ENCODE data around the gene PACRGL. TPM values are rescaled to one million over a fixed set of nuclear protein-coding genes. Genes with fewer than 3 reads are reported as not detected.

PACRGL gene
- total RNA-seq, 2 experiments from 2014 or later, result 17.8 to 29.7 TPM

- H3K36me3 ChIP-seq (ENCODE audit: insufficient read depth, low read length), result no peaks in the 10 kb centered on the region
- no peak overlapping the region for H3K27ac ChIP-seq (ENCODE audit: low read depth, low read length, poor library complexity, severe bottlenecking)
- no peaks in the 10 kb centered on the region for H4K20me1 ChIP-seq (ENCODE audit: insufficient read depth, low read length)
- no peak overlapping the region for H3K4me3 ChIP-seq (ENCODE audit: low read depth, low read length, poor library complexity, severe bottlenecking)
- no peak overlapping the region for H3K4me2 ChIP-seq (ENCODE audit: low read length)
- intact Hi-C loops (cut with micrococcal nuclease; ENCODE audit: unreplicated experiment), result no loop called here
- H3K9me3 ChIP-seq (ENCODE audit: low read length), result no peaks in the 10 kb centered on the region
- H2AFZ ChIP-seq (ENCODE audit: low read length), result no peak overlapping the region
- DNase-seq (ENCODE audit: low spot score), result no peak
- no peaks in the 10 kb centered on the region for H3K9me2 ChIP-seq (ENCODE audit: insufficient read depth, low read length)
- ChIA-PET POLR2A (no interaction called here), CTCF (ENCODE audit: unreplicated experiment) (no interaction called here)
- BruUV-seq (replicated peaks), result no TSS peak
- no peaks in the 10 kb centered on the region for H3K79me2 ChIP-seq (ENCODE audit: insufficient read depth, low read depth, low read length)
- TF ChIP-seq CTCF (conservative IDR thresholded peaks at IDR 0.05; ENCODE audit: low read length), result no peak
- no peak for TF ChIP-seq EZH2phosphoT487 (IDR thresholded peaks at IDR 0.05; ENCODE audit: borderline replicate concordance, low read depth, low read length)
- no peaks in the 10 kb centered on the region for H3K4me1 ChIP-seq (ENCODE audit: insufficient read depth, low read length, poor library complexity, severe bottlenecking)
Observed at GRCh38 chr4:20761826-20762225, 61.6 kb downstream of the PACRGL start.

- DNase-seq (ENCODE audit: low spot score), result no peak
- H3K9me3 ChIP-seq (ENCODE audit: low read length), result no peaks in the 10 kb centered on the region
- no peak overlapping the region for H3K27ac ChIP-seq (ENCODE audit: low read depth, low read length, poor library complexity, severe bottlenecking)
- H3K4me2 ChIP-seq (ENCODE audit: low read length), result no peak overlapping the region
- no peaks in the 10 kb centered on the region for H3K9me2 ChIP-seq (ENCODE audit: insufficient read depth, low read length)
- no peaks in the 10 kb centered on the region for H3K36me3 ChIP-seq (ENCODE audit: insufficient read depth, low read length)
- H3K79me2 ChIP-seq (ENCODE audit: insufficient read depth, low read depth, low read length), result no peaks in the 10 kb centered on the region
- no peak for TF ChIP-seq CTCF (conservative IDR thresholded peaks at IDR 0.05; ENCODE audit: low read length)
- TF ChIP-seq EZH2phosphoT487 (IDR thresholded peaks at IDR 0.05; ENCODE audit: borderline replicate concordance, low read depth, low read length), result no peak
- ChIA-PET CTCF (ENCODE audit: unreplicated experiment) (no interaction called here), POLR2A (interaction anchor here (1.3 kb wide), 1 partner anchor 13 kb away, joined by 3 read pairs; no protein-coding TSS in a partner anchor)
- H3K4me3 ChIP-seq (ENCODE audit: low read depth, low read length, poor library complexity, severe bottlenecking), result no peak overlapping the region
- H3K4me1 ChIP-seq (ENCODE audit: insufficient read depth, low read length, poor library complexity, severe bottlenecking), result no peaks in the 10 kb centered on the region
- no peak overlapping the region for H2AFZ ChIP-seq (ENCODE audit: low read length)
- no TSS peak for BruUV-seq (replicated peaks)
- intact Hi-C loops (cut with micrococcal nuclease; ENCODE audit: unreplicated experiment), result no loop called here
- H4K20me1 ChIP-seq (ENCODE audit: insufficient read depth, low read length), result no peaks in the 10 kb centered on the region
Observed at GRCh38 chr4:20764366-20764992, 64.2 kb downstream of the PACRGL start.
